ENCODE measurements around the gene GRIN1.

Gene GRIN1

GRCh38 chr9:137126786-137127185 is 12.2 kb upstream of the GRIN1 start:
- DNase-seq (ENCODE audit: low spot score): no peak
- no peak for TF ChIP-seq CTCF (IDR thresholded peaks at IDR 0.05; ENCODE audit: extremely low read depth, insufficient read depth, missing control alignments)
- in situ Hi-C loops (cut with MboI; ENCODE audit: low pct_unique_long_range_greater_than_20kb, low sequenced_read_pairs, unreplicated experiment): loop anchor here (10.0 kb wide), 1 partner anchor 98 kb away; the partner anchor contains the start of genes CYSRT1, RNF208 and RNF224

- no peak for TF ChIP-seq CTCF (IDR thresholded peaks at IDR 0.05; ENCODE audit: extremely low read depth, insufficient read depth, missing control alignments)
- in situ Hi-C loops (cut with MboI; ENCODE audit: low pct_unique_long_range_greater_than_20kb, low sequenced_read_pairs, unreplicated experiment): loop anchor here (10.0 kb wide), 1 partner anchor 97 kb away; the partner anchor contains the start of genes CYSRT1, RNF208 and RNF224
- DNase-seq (ENCODE audit: low spot score): no peak
Measured at GRCh38 chr9:137127301-137128157, 11.4 kb upstream of the GRIN1 start.

GRCh38 chr9:137128158-137128861 is 10.6 kb upstream of the GRIN1 start:
- no peak for TF ChIP-seq CTCF (IDR thresholded peaks at IDR 0.05; ENCODE audit: extremely low read depth, insufficient read depth, missing control alignments)
- DNase-seq (ENCODE audit: low spot score): no peak
- in situ Hi-C loops (cut with MboI; ENCODE audit: low pct_unique_long_range_greater_than_20kb, low sequenced_read_pairs, unreplicated experiment): loop anchor here (10.0 kb wide), 1 partner anchor 96 kb away; the partner anchor contains the start of genes CYSRT1, RNF208 and RNF224

GRCh38 chr9:137128862-137129455 is 10.0 kb upstream of the GRIN1 start:
- no peak for DNase-seq (ENCODE audit: low spot score)
- TF ChIP-seq CTCF (IDR thresholded peaks at IDR 0.05; ENCODE audit: extremely low read depth, insufficient read depth, missing control alignments): no peak
- in situ Hi-C loops (cut with MboI; ENCODE audit: low pct_unique_long_range_greater_than_20kb, low sequenced_read_pairs, unreplicated experiment): loop anchor here (10.0 kb wide), 1 partner anchor 96 kb away; the partner anchor contains the start of genes CYSRT1, RNF208 and RNF224

GRCh38 chr9:137129456-137130175 is 9.3 kb upstream of the GRIN1 start:
- peak; percentile 98 for DNase-seq (ENCODE audit: low spot score)
- TF ChIP-seq CTCF (IDR thresholded peaks at IDR 0.05; ENCODE audit: extremely low read depth, insufficient read depth, missing control alignments): no peak
- in situ Hi-C loops (cut with MboI; ENCODE audit: low pct_unique_long_range_greater_than_20kb, low sequenced_read_pairs, unreplicated experiment): loop anchor here (10.0 kb wide), 1 partner anchor 95 kb away; the partner anchor contains the start of genes CYSRT1, RNF208 and RNF224

Data from GM13977 (cell line).